Cardiac fibroblast (primary cell): ENCODE results near the gene TTC39B.
A peak's percentile ranks its signal among the peaks of the same experiment; 100 is the strongest.

Source experiments
- DNase-seq, 2 donors: peaks; one replicate each; pipeline versions ENCODE4 v3.0.0 to v3.0.0-alpha.2; 2010; ENCODE audit warnings: low read depth in 2 of 2
- H3K4me3 ChIP-seq, 2 donors: replicated peaks in 1 of 2; 1 replicate in 1 of 2; 2 replicates in 1 of 2; pipeline ENCODE4 v1.5.1; 2011; ENCODE audit warnings: low read depth in 2 of 2, low read length in 2 of 2, mild to moderate bottlenecking in 2 of 2, moderate library complexity in 1 of 2
- TF ChIP-seq, protein P1 (sequence below): IDR thresholded peaks from one replicate; pipeline ENCODE4 v1.5.1; 2011; ENCODE audit warnings: low read depth, mild to moderate bottlenecking, low read length, inconsistent platforms

Gene TTC39B

DNA sequence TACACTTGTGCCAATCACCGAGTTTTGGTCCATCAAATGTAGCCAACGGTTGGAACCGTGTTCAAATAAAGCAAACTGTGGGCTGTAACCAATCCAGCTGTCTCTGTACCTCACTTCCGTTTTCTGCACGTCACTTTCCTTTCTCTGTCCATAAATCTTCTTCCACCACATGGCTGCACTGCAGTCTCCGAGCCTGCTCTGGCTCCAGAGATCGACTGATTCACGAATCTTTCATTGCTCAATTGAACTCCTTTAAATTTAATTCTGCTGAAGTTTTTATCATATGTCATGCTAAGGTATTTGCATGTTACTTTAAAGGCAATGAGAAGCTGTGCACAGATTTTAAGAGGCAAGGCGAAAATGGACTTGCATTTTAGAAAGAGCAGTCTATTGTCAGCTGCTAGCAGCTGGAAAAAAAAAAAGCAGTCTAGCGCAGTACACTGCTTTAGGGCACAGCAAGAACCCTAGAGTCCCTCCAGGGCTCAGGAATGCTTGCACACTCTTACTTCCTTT, 13.2 kb downstream of the TTC39B start:
- peak; percentile 34 to 39 for DNase-seq
- no peak overlapping the region for H3K4me3 ChIP-seq
- TF ChIP-seq, protein P1, sequence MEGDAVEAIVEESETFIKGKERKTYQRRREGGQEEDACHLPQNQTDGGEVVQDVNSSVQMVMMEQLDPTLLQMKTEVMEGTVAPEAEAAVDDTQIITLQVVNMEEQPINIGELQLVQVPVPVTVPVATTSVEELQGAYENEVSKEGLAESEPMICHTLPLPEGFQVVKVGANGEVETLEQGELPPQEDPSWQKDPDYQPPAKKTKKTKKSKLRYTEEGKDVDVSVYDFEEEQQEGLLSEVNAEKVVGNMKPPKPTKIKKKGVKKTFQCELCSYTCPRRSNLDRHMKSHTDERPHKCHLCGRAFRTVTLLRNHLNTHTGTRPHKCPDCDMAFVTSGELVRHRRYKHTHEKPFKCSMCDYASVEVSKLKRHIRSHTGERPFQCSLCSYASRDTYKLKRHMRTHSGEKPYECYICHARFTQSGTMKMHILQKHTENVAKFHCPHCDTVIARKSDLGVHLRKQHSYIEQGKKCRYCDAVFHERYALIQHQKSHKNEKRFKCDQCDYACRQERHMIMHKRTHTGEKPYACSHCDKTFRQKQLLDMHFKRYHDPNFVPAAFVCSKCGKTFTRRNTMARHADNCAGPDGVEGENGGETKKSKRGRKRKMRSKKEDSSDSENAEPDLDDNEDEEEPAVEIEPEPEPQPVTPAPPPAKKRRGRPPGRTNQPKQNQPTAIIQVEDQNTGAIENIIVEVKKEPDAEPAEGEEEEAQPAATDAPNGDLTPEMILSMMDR, result no peak

DNA sequence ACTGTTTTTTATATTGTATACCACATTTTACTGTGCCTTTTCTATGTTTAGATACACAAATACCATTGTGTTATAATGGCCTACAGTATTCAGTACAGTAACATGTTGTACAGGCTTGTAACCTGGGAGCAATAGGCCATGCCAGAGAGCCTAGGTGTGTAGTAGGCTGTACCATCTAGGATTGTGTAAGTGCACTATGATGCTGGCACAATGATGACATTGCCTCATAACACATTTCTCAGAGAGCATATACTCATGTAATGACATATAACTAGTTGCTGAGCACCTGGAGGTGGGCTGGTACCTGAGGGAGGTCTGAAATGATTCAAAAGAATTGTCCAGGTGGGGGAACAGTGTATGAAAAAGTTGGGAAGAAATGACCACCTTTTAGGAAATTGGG, 13.9 kb downstream of the TTC39B start:
- no peak for DNase-seq
- H3K4me3 ChIP-seq, result no peak overlapping the region
- TF ChIP-seq, protein P1, result no peak

DNA sequence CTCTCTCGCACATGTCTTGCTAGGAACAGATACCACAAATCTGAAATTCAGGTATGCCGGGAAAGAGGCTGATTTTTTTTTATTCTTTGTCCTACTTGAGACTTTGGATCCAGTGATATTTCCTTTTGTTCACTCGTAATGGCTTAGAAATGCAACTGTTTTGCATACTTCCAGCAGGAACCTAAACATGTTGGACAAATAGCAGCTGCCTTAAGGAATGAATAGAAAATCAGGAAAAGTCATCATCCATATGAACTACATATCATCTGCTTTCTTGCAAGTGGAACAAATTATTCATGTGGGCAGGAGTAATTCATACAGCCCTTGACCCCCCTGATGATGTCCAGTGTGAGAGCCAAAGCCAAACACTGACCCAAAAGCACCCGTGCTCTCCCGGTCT, 17.4 kb downstream of the TTC39B start:
- no peak overlapping the region for H3K4me3 ChIP-seq
- TF ChIP-seq, protein P1, result no peak
- no peak for DNase-seq

- DNase-seq, result no peak
- TF ChIP-seq, protein P1, result no peak
- H3K4me3 ChIP-seq, result no peak overlapping the region
Observed at GRCh38 chr9:15287309-15287708, 19.7 kb downstream of the TTC39B start.

DNA sequence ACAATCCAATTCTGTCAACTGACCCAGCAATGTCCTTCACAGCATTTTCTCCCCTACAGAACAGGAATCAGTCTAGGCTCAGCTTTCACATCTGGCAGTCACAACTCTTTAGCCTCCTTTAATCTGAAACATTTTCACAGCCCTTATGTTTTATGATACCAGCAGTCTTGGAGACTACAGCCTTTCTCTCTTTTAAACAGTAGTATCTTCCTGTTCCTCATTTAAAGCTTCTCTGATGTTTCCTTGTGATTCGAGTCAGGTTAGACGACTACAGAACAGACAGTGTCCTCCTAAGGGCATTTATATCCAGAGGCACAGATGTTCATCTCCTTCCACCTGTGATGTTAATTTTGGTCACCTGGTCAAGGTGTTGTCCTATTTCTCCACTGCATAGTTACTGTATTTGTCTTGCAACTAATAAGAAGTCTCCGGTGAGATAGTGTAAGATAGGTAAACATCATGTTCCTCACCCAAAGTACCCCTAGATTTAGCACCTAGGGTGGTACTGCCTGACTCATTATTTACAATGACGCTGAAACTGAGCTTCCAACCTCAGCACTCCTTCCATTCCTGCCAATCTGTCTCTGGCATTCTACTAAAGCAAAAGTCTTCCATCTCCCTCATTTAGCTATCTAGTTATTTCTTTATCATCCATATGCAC, 20.7 kb downstream of the TTC39B start:
- DNase-seq, result no peak

GRCh38 chr9:15282567-15283285, 24.3 kb downstream of the TTC39B start:
- no peak overlapping the region for H3K4me3 ChIP-seq
- TF ChIP-seq, protein P1, result no peak
- no peak for DNase-seq

More for the DNA sequence above, 20.7 kb downstream of the TTC39B start:
- TF ChIP-seq, protein P1, result no peak
- H3K4me3 ChIP-seq, result no peak overlapping the region
